ENCODE data around the gene LDLRAD3.

- TF ChIP-seq CTCF (IDR thresholded peaks at IDR 0.05) (no peak), EP300 (IDR thresholded peaks at IDR 0.05; ENCODE audit: low read depth) (no peak), POLR2A (IDR thresholded peaks at IDR 0.05) (no peak)
Measured at GRCh38 chr11:36061471-36061870, 117.6 kb downstream of the LDLRAD3 start.
